ENCODE measurements around the gene PABPC1L. TPM values are rescaled to one million over a fixed set of nuclear protein-coding genes. Genes with fewer than 3 reads are reported as not detected.

PABPC1L gene
- total RNA-seq, 1 donor from 2014 or later: 2.6 TPM

- DNase-seq: peak; percentile 44
These were observed 7.9 kb upstream of the PABPC1L start for GRCh38 chr20:44901974-44902373.

- DNase-seq: no peak
These were observed 5.5 kb upstream of the PABPC1L start for GRCh38 chr20:44904377-44904776.

GRCh38 chr20:44908987-44909871 is 631 bp upstream of the PABPC1L start:
- DNase-seq: peak; percentile 19

GRCh38 chr20:44910690-44911262 is 916 bp downstream of the PABPC1L start:
- no peak for DNase-seq

- peak; percentile 74 for DNase-seq
These were observed 1.5 kb downstream of the PABPC1L start for GRCh38 chr20:44911264-44911921.

GRCh38 chr20:44912189-44912588 is 2.3 kb downstream of the PABPC1L start:
- DNase-seq: no peak

GRCh38 chr20:44914924-44915323 is 5.1 kb downstream of the PABPC1L start:
- no peak for DNase-seq

- DNase-seq: no peak
These were observed 6.7 kb downstream of the PABPC1L start for GRCh38 chr20:44916586-44916985.

- no peak for DNase-seq
These were observed 7.5 kb downstream of the PABPC1L start for GRCh38 chr20:44917399-44917798.

- no peak for DNase-seq
These were observed 8.5 kb downstream of the PABPC1L start for GRCh38 chr20:44918342-44918741.

- no peak for DNase-seq
These were observed 8.9 kb downstream of the PABPC1L start for GRCh38 chr20:44918761-44919160.

GRCh38 chr20:44921447-44921846 is 11.6 kb downstream of the PABPC1L start:
- no peak for DNase-seq

- DNase-seq: no peak
These were observed 14.7 kb downstream of the PABPC1L start for GRCh38 chr20:44924541-44924940.

- DNase-seq: no peak
These were observed 18.7 kb downstream of the PABPC1L start for GRCh38 chr20:44928595-44928994.

- DNase-seq: no peak
These were observed 20.8 kb downstream of the PABPC1L start for GRCh38 chr20:44930517-44931168.

- DNase-seq: no peak
These were observed 22.1 kb downstream of the PABPC1L start for GRCh38 chr20:44931911-44932310.

GRCh38 chr20:44932916-44933315 is 23.1 kb downstream of the PABPC1L start:
- no peak for DNase-seq

GRCh38 chr20:44936510-44936909 is 26.6 kb downstream of the PABPC1L start:
- DNase-seq: no peak

GRCh38 chr20:44938637-44939036 is 28.8 kb downstream of the PABPC1L start:
- peak; percentile 77 for DNase-seq

- DNase-seq: no peak
These were observed 31.3 kb downstream of the PABPC1L start for GRCh38 chr20:44941120-44941691.

- DNase-seq: no peak
These were observed 32.6 kb downstream of the PABPC1L start for GRCh38 chr20:44942264-44942973.

- no peak for DNase-seq
These were observed 34.0 kb downstream of the PABPC1L start for GRCh38 chr20:44943828-44944227.

Data from dermis blood vessel endothelial cell (primary cell).